Measurements from ENCODE around the gene SH3BGRL3.

Gene SH3BGRL3

DNA sequence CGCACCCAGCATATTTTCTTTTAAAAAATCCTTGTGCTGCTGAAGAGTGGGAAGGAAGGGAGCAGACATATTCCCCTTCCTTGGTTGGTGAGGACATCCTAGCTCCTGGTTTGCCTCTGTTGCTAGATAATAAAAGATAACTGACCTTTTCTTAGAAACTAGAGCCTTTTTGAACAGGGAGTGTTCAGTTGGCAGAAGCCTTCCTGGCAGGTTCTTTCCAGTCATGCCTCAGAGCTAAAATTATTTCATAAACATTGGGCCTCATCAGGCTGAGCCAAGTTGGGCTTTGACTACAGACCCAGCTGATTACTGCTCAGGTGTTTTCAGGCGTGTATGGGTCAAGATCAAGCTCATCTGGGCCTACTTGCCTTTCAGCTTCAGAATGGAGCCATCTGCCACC, 22.7 kb upstream of the SH3BGRL3 start:
- Histone ChIP-seq H4K8ac (ENCODE audit: low read depth, low read length) (no peak overlapping the region), H3K4me3 (ENCODE audit: low read depth, low read length) (no peak overlapping the region), H3K79me1 (ENCODE audit: low read length) (no peaks in the 10 kb centered on the region), H4K12ac (ENCODE audit: low read depth, low read length) (no peak overlapping the region), H3K4me2 (ENCODE audit: low read length) (no peak overlapping the region), H2BK12ac (ENCODE audit: low read length) (no peak overlapping the region), H3K23ac (ENCODE audit: low read length) (no peak overlapping the region), H3K36me3 (ENCODE audit: control insufficient read depth in 1 of 2, insufficient read depth in 2 of 2, low read length in 2 of 2) (peaks cover 26 to 30% of the 10 kb centered on the region in 2 experiments), H2AK5ac (ENCODE audit: low read length) (no peak overlapping the region), H3K9me3 (ENCODE audit: insufficient read depth, low read depth, low read length) (no peaks in the 10 kb centered on the region), H3K4ac (ENCODE audit: low read depth, low read length) (no peak overlapping the region), H4K91ac (ENCODE audit: low read depth, low read length) (no peak overlapping the region), H3K9ac (ENCODE audit: low read length) (no peak overlapping the region), H3K18ac (ENCODE audit: low read length) (no peak overlapping the region), H3K27me3 (ENCODE audit: insufficient read depth, low read length) (no peaks in the 10 kb centered on the region), H2BK120ac (ENCODE audit: insufficient read depth, low read length, poor library complexity) (no peak overlapping the region), H2BK5ac (ENCODE audit: low read depth, low read length, poor library complexity) (no peak overlapping the region), H3K79me2 (ENCODE audit: control insufficient read depth, insufficient read depth, low read length, poor library complexity) (no peaks in the 10 kb centered on the region), H3K4me1 (ENCODE audit: control insufficient read depth in 1 of 2, insufficient read depth in 2 of 2, low read length in 2 of 2) (peaks cover 0 to 1% of the 10 kb centered on the region in 2 experiments), H2AFZ (ENCODE audit: insufficient read depth, low read length, poor library complexity) (no peak overlapping the region), H3K27ac (ENCODE audit: low read depth, low read length) (no peak overlapping the region), H3K14ac (ENCODE audit: low read length) (no peak overlapping the region)
- no peak for DNase-seq
- WGBS (ENCODE audit: extremely low coverage, insufficient coverage, insufficient read length), result no CpG with 5 or more reads among the region's 2 CpGs

DNA sequence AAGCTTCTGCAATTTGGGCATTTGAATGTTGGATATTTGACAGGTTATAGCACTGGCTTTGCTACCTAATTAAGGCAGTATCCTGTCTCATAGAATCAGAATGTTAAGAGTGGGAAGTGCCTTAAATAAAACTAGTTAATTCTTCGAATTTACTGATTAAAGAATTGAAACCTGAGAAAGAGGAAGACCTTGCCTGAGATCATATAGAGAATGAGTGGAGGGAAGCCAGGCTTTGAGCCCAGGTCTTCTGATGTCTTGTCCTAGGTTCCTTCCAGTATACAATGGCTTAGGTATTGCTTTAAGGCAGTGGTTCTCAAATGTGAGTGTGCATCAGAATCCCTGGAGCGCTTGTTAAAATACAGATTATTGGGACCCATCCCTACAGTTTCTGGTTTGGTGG, 20.9 kb upstream of the SH3BGRL3 start:
- H3K79me2 ChIP-seq (ENCODE audit: control insufficient read depth, insufficient read depth, low read length, poor library complexity), result no peaks in the 10 kb centered on the region
- H3K23ac ChIP-seq (ENCODE audit: low read length), result no peak overlapping the region
- H3K27ac ChIP-seq (ENCODE audit: low read depth, low read length), result no peak overlapping the region
- no peak overlapping the region for H3K4me3 ChIP-seq (ENCODE audit: low read depth, low read length)
- H3K9ac ChIP-seq (ENCODE audit: low read length), result no peak overlapping the region
- H3K4me1 ChIP-seq (ENCODE audit: control insufficient read depth in 1 of 2, insufficient read depth in 2 of 2, low read length in 2 of 2), result peaks cover 0 to 1% of the 10 kb centered on the region in 2 experiments
- no peak overlapping the region for H2AK5ac ChIP-seq (ENCODE audit: low read length)
- WGBS (ENCODE audit: extremely low coverage, insufficient coverage, insufficient read length), result no CpG with 5 or more reads among the region's 2 CpGs
- peaks cover 28 to 40% of the 10 kb centered on the region in 2 experiments for H3K36me3 ChIP-seq (ENCODE audit: control insufficient read depth in 1 of 2, insufficient read depth in 2 of 2, low read length in 2 of 2)
- H3K4ac ChIP-seq (ENCODE audit: low read depth, low read length), result no peak overlapping the region
- no peak overlapping the region for H2AFZ ChIP-seq (ENCODE audit: insufficient read depth, low read length, poor library complexity)
- no peak overlapping the region for H3K4me2 ChIP-seq (ENCODE audit: low read length)
- no peaks in the 10 kb centered on the region for H3K79me1 ChIP-seq (ENCODE audit: low read length)
- DNase-seq, result no peak
- no peak overlapping the region for H4K8ac ChIP-seq (ENCODE audit: low read depth, low read length)
- H2BK120ac ChIP-seq (ENCODE audit: insufficient read depth, low read length, poor library complexity), result no peak overlapping the region
- H2BK5ac ChIP-seq (ENCODE audit: low read depth, low read length, poor library complexity), result no peak overlapping the region
- no peak overlapping the region for H4K12ac ChIP-seq (ENCODE audit: low read depth, low read length)
- no peak overlapping the region for H3K14ac ChIP-seq (ENCODE audit: low read length)
- no peak overlapping the region for H2BK12ac ChIP-seq (ENCODE audit: low read length)
- H3K9me3 ChIP-seq (ENCODE audit: insufficient read depth, low read depth, low read length), result no peaks in the 10 kb centered on the region
- no peak overlapping the region for H3K18ac ChIP-seq (ENCODE audit: low read length)
- no peaks in the 10 kb centered on the region for H3K27me3 ChIP-seq (ENCODE audit: insufficient read depth, low read length)
- H4K91ac ChIP-seq (ENCODE audit: low read depth, low read length), result no peak overlapping the region

DNA sequence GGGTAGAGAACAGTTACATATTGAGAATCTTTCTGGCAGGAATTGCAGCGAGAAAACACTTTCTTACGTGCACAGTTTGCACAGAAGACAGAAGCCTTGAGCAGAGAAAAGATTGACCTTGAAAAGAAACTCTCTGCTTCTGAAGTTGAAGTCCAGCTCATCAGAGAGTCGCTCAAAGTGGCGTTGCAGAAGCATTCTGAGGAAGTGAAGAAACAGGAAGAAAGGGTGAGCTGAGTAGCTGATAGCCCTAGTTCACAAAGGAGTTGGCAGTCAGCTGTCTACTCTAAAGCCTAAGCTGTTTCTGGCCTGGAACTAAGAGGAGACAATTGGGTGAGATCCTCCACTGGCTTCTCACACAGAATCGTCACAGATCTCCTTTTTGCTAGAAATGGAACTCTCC, 20.3 kb upstream of the SH3BGRL3 start:
- Histone ChIP-seq H3K23ac (ENCODE audit: low read length) (no peak overlapping the region), H3K14ac (ENCODE audit: low read length) (no peak overlapping the region), H3K4ac (ENCODE audit: low read depth, low read length) (no peak overlapping the region), H3K9me3 (ENCODE audit: insufficient read depth, low read depth, low read length) (no peaks in the 10 kb centered on the region), H3K4me2 (ENCODE audit: low read length) (no peak overlapping the region), H3K79me1 (ENCODE audit: low read length) (no peaks in the 10 kb centered on the region), H3K9ac (ENCODE audit: low read length) (no peak overlapping the region), H3K18ac (ENCODE audit: low read length) (no peak overlapping the region), H2BK120ac (ENCODE audit: insufficient read depth, low read length, poor library complexity) (no peak overlapping the region), H2BK5ac (ENCODE audit: low read depth, low read length, poor library complexity) (no peak overlapping the region), H3K27ac (ENCODE audit: low read depth, low read length) (no peak overlapping the region), H4K12ac (ENCODE audit: low read depth, low read length) (no peak overlapping the region), H3K27me3 (ENCODE audit: insufficient read depth, low read length) (no peaks in the 10 kb centered on the region), H2AFZ (ENCODE audit: insufficient read depth, low read length, poor library complexity) (no peak overlapping the region), H4K91ac (ENCODE audit: low read depth, low read length) (no peak overlapping the region), H3K79me2 (ENCODE audit: control insufficient read depth, insufficient read depth, low read length, poor library complexity) (no peaks in the 10 kb centered on the region), H2AK5ac (ENCODE audit: low read length) (no peak overlapping the region), H3K4me3 (ENCODE audit: low read depth, low read length) (no peak overlapping the region), H3K36me3 (ENCODE audit: control insufficient read depth in 1 of 2, insufficient read depth in 2 of 2, low read length in 2 of 2) (peaks cover 28 to 40% of the 10 kb centered on the region in 2 experiments), H3K4me1 (ENCODE audit: control insufficient read depth in 1 of 2, insufficient read depth in 2 of 2, low read length in 2 of 2) (peaks cover 0 to 1% of the 10 kb centered on the region in 2 experiments), H4K8ac (ENCODE audit: low read depth, low read length) (no peak overlapping the region), H2BK12ac (ENCODE audit: low read length) (no peak overlapping the region)
- no peak for DNase-seq
- no CpG with 5 or more reads among the region's 5 CpGs for WGBS (ENCODE audit: extremely low coverage, insufficient coverage, insufficient read length)

DNA sequence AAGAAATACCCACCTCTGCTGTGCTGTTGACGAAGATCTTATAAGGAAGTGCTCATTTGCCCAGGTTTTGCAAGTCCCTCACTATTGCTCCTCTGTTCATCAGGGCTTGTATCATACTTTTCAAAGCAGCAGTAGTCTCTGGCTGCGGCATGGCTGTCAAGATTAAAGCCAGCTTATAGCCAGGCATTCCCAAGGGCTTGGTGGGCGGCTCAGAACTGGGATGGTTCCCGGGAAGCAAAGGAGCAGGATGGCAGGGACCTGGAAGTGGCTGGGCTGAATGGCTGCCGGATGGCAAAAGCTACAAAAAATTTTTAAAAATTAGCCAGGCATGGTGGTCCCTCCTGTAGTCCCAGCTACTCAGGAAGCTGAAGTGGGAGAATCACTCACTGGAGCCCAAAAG, 16.7 kb upstream of the SH3BGRL3 start:
- H3K9ac ChIP-seq (ENCODE audit: low read length), result peak overlapping the region; percentile 21
- no peak overlapping the region for H3K14ac ChIP-seq (ENCODE audit: low read length)
- H4K12ac ChIP-seq (ENCODE audit: low read depth, low read length), result no peak overlapping the region
- no peaks in the 10 kb centered on the region for H3K27me3 ChIP-seq (ENCODE audit: insufficient read depth, low read length)
- H3K27ac ChIP-seq (ENCODE audit: low read depth, low read length), result no peak overlapping the region
- H4K8ac ChIP-seq (ENCODE audit: low read depth, low read length), result no peak overlapping the region
- no peak overlapping the region for H2BK120ac ChIP-seq (ENCODE audit: insufficient read depth, low read length, poor library complexity)
- no peak overlapping the region for H2BK5ac ChIP-seq (ENCODE audit: low read depth, low read length, poor library complexity)
- no peak overlapping the region for H3K18ac ChIP-seq (ENCODE audit: low read length)
- no peak overlapping the region for H3K23ac ChIP-seq (ENCODE audit: low read length)
- H3K4me2 ChIP-seq (ENCODE audit: low read length), result no peak overlapping the region
- H2BK12ac ChIP-seq (ENCODE audit: low read length), result no peak overlapping the region
- H2AFZ ChIP-seq (ENCODE audit: insufficient read depth, low read length, poor library complexity), result no peak overlapping the region
- H3K4ac ChIP-seq (ENCODE audit: low read depth, low read length), result no peak overlapping the region
- no peak overlapping the region for H3K4me3 ChIP-seq (ENCODE audit: low read depth, low read length)
- no peaks in the 10 kb centered on the region for H3K79me1 ChIP-seq (ENCODE audit: low read length)
- no peak overlapping the region for H4K91ac ChIP-seq (ENCODE audit: low read depth, low read length)
- H3K36me3 ChIP-seq (ENCODE audit: control insufficient read depth in 1 of 2, insufficient read depth in 2 of 2, low read length in 2 of 2), result peaks cover 16 to 22% of the 10 kb centered on the region in 2 experiments
- peaks cover 1% of the 10 kb centered on the region for H3K9me3 ChIP-seq (ENCODE audit: insufficient read depth, low read depth, low read length)
- no peaks in the 10 kb centered on the region for H3K79me2 ChIP-seq (ENCODE audit: control insufficient read depth, insufficient read depth, low read length, poor library complexity)
- no peak overlapping the region for H2AK5ac ChIP-seq (ENCODE audit: low read length)
- no CpG with 5 or more reads among the region's 5 CpGs for WGBS (ENCODE audit: extremely low coverage, insufficient coverage, insufficient read length)
- DNase-seq, result no peak
- no peaks in the 10 kb centered on the region for H3K4me1 ChIP-seq (ENCODE audit: control insufficient read depth in 1 of 2, insufficient read depth in 2 of 2, low read length in 2 of 2)

Measured in trophoblast cell (in vitro differentiated cells and primary cell).